GM18520 (cell line): Measurements from ENCODE around the gene RICTOR.
A peak's percentile ranks its signal among the peaks of the same experiment; 100 is the strongest.

ENCODE experiments used
- ATAC-seq: cut with Tn5 transposase; IDR thresholded peaks from one replicate; pipeline ENCODE4 v1.9.1; 2021; ENCODE audit not compliant: unreplicated experiment

The RICTOR gene, protein sequence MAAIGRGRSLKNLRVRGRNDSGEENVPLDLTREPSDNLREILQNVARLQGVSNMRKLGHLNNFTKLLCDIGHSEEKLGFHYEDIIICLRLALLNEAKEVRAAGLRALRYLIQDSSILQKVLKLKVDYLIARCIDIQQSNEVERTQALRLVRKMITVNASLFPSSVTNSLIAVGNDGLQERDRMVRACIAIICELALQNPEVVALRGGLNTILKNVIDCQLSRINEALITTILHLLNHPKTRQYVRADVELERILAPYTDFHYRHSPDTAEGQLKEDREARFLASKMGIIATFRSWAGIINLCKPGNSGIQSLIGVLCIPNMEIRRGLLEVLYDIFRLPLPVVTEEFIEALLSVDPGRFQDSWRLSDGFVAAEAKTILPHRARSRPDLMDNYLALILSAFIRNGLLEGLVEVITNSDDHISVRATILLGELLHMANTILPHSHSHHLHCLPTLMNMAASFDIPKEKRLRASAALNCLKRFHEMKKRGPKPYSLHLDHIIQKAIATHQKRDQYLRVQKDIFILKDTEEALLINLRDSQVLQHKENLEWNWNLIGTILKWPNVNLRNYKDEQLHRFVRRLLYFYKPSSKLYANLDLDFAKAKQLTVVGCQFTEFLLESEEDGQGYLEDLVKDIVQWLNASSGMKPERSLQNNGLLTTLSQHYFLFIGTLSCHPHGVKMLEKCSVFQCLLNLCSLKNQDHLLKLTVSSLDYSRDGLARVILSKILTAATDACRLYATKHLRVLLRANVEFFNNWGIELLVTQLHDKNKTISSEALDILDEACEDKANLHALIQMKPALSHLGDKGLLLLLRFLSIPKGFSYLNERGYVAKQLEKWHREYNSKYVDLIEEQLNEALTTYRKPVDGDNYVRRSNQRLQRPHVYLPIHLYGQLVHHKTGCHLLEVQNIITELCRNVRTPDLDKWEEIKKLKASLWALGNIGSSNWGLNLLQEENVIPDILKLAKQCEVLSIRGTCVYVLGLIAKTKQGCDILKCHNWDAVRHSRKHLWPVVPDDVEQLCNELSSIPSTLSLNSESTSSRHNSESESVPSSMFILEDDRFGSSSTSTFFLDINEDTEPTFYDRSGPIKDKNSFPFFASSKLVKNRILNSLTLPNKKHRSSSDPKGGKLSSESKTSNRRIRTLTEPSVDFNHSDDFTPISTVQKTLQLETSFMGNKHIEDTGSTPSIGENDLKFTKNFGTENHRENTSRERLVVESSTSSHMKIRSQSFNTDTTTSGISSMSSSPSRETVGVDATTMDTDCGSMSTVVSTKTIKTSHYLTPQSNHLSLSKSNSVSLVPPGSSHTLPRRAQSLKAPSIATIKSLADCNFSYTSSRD (N-terminal part only)

DNA sequence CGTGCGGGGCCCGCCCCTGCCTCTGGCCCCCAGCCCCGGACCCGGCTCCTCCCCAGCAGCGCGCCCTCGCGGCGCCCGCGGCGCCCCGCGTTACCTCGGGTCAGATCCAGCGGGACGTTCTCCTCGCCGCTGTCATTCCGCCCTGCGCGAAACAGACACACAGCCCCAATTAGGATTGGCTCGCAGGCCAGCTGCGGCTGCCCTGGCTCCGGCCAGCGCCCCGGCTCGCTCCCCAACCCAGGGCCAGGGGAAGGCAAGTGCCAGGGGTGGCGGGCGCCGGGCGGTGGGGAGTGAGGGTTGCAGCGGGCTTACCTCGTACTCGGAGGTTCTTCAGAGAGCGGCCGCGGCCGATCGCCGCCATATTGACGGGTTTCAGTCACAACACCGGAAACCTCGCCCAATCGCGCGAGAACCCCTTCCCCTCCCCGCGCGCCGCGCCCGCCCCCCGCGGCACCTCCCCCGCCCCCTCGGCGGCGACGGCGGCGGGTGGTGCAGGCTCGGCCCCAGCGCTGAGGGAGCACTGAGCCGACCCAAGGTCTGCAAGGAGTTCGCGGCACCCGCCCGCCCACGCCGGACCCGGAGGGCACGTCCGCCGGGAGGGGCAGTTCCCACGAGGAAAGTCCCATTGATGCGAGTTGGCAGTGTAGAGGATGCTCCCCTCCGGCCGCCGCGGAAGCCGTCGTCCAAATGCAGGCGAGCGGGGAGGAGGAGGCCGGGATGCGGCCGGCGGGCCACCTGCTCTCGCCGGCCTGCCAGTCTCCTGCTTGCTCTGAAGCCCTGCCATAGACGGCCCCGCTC is at the start of gene RICTOR:
Gene RICTOR (minus strand): TSS at position 383 of the 798 bp plus-strand sequence. CDS start 22 bp downstream, at position 361.
- ATAC-seq: peak; percentile 63

DNA sequence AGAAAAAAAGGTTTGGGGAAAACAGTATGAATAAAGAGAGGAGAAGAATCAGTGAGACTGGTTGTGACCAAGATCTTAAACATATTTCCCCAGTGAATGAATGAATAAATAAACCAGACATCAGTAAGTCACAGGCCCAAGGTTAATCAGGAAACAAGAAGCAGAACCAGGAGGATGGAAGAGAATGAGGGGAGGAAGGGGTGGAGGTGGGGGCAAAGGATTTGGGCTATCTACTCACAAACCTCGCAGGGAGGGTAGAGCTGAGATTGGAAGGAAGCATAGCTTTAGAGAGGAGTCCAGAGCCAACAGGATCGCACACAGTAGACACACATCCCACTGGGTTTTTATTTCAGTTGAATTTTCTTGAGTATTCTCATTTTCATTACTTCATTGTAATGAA is 47.7 kb upstream of the RICTOR start:
- ATAC-seq: no peak

DNA sequence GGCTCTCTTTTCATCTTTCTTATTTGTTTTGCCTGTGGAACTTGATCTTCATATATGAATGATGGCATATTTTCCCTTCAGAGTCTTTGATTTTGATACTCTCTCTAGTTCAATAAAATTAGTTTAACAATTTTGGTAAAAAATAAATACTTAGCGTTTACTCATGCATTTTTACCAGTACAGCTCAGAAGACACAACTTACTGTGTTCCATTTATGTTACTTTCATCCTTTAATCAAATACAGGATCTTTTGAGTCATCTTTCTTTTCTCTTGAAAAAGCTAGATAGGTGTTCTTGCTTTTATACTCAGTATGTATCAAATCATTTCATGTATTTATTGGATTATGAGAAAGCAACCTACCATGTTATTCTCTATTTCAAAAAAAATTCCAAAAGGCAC is 47.1 kb upstream of the RICTOR start:
- no peak for ATAC-seq

DNA sequence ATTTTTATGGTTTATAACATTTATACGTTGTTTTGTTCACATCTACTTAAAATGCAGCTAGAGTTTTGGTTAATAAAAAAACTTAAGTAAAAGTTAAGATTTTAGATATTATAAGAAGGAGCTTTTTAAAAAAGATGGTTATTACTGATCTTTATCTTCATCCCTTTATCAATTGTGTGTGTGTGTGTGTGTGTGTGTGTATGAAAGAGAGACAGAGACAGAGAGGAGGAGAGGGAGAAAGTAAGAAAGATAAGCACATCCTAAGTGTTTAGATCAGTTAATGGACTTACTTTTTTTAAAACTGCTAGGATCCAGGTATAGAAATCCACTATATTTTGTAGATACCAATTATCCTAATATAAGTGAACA is 45.8 kb upstream of the RICTOR start:
- ATAC-seq: no peak

DNA sequence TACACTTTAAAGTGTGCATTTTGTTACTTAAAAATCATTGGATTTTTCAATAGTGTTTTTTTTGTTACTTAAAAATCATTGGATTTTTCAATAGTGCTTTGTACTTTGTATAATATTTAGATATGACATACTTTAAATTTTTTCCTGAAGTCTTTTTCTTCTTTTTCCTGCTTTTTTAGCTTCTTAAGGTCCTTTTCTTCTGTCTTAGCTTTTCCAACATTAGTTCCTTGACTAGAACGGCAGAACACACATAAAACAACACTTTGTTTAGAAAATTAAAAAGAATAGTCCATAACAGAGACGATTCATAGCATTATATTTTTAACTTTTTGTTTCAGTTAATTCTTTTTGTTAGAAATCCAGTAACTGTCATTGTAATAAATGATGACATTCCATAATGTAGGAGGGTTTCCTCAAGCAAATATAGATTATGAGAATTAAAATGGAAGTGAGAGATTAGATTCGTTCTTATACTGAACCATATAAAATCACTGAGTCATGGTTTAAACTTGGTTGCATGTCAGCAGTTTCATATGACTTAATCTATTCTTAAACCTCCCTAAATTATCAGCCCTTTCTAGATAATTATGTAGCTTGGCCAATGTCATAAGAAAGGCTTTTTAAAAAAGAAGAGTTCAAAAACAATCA is 45.3 kb upstream of the RICTOR start:
- ATAC-seq: no peak

DNA sequence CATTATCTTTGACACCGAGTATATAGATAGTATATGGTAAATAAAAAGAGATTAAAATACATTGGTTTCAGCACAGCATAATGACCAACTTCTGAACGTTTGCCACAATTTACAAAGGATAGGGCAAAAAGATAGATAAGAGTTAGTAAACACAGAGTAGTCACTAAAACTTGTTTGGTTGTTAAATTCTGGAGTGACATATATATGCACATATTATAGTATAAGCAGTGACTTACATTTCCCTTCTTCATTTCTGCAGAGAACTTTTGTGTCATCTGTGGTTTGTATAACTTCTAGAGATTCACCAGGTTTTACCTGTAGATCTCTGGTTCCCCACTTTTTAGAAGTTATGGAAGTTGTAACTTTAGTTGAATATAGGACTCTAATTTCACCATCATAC is 44.4 kb upstream of the RICTOR start:
- no peak for ATAC-seq

DNA sequence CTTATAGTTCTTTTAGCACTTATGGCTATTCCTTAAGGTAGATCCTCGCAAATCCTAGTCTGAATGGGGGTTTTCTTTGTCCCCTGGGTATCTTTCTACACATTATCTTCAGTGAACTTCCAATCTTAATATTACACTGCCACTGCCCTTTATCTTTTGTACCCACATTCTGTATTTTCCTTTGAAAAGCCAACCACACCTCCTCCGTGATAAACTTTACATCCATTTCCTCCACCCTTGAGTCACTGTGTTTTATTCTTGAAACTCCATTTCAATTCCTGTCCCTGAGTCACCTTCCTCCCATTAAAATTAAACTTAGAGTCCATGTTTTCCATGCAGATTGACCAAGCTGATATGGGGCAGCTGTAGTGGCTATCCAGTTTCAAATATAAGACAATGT is 43.2 kb upstream of the RICTOR start:
- no peak for ATAC-seq

DNA sequence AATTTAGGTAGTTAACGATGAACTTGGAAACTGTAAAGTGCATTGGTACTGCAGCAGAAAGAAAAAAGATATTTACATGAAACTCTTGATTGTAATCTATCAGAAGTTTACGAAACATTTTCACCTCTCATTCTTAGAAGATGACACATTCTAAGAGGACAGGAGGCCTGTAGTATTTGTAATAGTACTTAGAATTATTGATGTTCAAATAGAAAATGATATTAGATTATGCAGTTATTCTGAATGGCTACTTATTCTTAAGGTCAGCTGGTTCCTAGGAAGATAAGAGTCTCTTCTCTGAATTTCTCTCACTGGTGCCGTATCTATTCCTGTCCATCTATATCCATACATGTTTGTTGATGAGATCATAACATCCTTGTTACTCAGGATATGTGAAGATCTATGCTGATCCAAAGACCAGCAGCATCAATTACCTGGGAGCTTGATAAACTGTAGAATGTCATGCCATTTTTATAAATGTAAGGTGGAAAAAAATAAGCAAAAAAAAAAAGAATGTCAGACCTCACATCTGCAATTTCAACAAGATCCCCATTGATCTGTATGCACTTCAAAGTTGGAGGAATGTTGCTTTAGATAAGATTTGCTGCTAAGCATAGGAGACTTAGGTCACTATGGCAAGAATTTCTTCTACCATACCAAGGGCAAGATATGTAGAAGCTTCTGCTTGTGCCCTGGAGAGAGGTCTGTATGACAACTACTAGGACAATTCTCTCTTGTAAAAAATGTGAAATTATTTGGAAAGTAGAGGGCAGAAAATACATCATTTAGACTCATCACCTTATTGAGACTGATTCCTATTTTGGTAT is 42.4 kb upstream of the RICTOR start:
- no peak for ATAC-seq

DNA sequence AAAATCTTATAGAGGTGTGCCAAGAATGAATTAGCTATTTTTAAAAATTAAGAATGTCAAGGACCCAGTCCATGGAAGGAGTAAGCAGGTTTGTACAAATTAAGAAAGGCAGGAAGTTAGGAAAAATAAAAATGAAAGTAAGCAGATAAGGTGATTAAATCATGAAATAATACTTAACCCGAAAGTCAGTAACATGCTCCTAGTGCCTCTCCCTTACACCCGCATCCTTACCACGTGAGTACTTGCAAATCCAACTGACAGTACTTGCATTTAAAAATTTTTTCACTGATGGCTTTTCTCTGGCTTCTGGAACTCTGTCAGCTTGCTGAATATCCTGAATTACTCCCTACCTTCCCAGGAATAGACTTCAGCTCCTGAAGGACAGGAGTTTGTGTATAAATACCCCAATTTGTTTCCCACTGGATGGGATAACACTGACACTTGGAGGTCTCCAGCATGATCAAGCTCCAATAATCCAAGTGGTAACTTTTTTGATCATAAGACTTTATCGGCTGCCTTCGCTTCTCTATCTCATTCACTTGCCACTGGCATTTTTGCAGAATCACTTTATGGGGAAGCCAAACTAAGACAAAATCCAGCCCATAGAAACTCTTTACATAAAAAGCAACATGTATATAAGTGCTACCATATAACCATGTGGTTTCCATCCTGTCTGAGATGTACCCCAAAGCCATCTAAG is 41.6 kb upstream of the RICTOR start:
- ATAC-seq: no peak

DNA sequence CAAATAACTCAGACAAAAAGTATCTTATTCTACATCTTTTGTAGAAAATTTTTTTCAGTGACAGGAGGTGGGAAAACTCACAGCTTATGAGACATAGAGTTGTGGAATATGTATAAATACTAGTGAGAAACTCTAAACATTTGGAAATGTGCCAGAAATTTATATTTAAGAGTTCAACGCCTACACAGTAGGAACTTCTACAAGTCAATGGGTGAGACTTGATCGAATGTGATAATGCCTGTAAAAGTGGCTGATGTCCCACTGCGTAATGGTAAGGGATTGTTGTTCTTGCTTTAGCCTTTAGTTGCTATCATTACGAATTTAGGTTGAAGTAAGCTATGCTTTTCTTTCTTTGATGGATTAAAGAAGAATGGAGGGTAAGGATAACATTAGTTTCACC is 40.0 kb upstream of the RICTOR start:
- no peak for ATAC-seq

DNA sequence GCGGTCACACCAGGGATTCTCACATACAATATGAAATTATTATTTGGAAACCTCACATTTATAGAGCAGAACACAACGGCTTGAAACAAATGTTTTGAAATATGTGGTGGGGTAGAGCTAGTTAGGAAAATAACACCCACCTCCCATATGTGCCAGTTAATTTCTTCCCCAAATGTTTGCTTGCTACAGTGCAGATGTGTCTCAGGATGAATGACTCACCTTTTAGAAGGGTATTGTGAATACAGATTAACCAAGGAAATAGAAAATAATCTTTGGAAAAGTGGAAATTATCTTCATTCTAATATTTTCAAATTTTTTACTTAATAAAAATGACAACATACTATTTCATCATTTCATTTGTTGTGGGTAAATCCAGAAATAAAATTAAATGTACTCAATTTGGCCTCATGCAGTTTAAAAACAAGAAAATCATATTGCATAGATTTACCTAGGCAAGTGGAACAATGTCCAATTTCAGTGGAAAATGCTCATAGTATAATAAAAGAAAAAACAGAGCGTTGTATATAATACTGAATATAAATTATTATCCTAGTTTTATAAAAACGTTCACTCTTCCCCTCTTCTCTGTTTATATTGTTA is 39.3 kb upstream of the RICTOR start:
- ATAC-seq: no peak

DNA sequence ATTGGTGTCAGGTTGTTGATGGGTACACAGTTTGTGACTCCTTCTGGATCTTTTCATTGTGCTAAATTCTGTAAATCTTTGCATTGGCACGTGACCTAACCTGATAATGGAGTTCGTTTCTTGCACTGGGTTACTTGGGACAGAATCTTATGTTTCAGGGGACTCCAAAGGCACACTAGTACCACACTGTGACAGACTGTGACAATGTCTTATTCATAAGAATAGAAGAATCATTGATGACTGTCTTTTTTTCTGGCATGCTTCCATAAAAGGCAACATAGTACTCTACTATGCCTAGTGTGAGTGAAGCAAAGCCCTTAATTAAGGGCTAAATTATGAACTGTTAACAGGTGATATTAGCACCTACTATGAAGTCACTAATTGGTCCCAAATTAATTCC is 35.4 kb upstream of the RICTOR start:
- ATAC-seq: no peak

DNA sequence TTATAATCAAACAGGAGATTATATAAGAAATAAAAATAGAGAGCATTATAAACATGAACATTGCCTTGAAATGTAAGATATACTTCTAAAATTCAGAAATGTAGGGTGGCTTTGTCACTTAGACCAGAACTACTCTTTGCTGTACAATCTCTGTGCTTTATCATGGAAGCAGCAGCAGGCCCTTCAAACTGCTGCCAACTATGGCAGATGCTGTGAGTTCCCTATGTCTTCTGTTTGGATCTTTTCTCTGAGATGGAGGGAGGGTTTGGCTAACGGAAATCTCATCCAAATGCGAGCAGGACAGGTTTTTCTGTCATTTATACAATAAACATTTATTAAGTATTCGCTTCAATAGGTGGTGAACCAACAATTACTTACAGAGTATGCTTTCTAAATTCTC is 34.8 kb upstream of the RICTOR start:
- ATAC-seq: no peak

DNA sequence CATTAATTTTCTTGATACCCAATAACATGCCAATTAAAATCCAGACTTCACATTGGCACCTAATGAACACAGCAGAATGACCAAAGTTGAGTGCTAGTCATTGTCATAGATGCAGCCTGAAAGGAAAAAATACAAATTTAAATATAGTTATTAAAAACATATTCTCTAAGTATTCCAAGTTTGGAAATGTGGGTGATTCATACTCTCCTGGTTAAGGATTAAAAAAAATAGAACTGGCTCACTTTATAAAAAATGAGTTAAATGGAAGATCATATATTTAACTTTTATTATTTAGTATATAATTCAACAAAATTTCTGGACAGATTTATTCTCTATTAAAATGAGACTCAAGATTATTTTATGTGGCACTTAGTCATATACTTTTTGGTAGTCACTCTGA is 33.2 kb upstream of the RICTOR start:
- no peak for ATAC-seq

DNA sequence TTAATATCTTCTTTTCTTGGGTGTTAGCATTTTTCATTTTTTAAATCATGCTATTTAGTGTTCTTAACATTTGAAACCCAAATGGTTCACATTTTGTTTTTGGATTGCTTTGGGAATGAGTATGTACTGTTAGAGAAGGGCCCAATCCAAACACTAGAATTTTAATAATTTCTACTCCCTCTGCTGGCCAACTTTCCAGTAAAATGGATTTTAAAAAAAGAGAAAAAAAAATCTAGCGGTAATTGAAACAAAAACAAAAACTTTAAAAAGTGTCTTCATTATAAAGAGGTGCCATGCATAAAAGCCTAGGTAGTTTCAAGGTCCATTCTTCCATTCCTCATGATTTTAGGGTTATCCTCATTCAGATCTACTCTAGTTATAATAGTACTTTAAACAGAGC is 32.1 kb upstream of the RICTOR start:
- no peak for ATAC-seq

DNA sequence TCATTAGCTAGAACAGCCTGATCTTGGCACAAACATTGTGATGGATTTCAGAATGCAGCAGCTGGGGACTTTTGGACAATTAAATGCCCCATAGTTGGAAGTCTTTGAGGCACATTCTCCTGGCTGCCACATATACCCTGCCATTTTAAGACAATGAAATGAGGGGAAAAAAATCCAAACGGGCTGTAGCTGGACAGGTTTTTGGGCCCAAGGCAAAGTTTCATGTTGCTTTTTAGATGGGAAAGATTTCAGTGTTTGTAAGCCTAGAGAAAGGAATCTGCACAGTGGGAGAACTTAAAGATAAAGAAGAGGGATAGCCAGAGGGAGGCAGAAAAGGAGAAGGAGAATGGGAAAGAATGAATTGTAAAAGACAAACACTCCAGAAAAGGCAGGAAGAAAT is 30.0 kb upstream of the RICTOR start:
- ATAC-seq: no peak

DNA sequence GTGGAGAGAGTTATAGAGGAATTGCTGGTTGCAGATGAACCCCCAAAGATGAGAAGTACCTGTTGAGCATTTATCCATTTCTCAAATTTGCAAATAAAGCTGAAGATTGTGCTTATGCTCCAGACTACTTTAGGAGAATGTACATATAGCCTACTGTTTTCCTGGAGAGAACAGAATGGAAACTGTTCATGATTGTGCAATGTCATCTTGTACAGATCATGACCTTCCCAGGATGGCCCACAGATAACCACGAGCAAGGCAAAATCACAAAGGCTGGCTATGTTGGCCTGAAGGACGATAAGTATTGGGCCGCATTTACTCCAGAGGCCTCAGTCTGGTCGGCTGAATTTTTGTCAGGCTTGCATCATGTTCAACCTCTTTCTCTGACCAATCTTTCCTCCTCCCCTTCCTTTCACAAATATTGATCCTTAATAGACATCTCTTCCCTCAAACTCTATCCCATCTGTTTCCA is 28.5 kb upstream of the RICTOR start:
- ATAC-seq: no peak

DNA sequence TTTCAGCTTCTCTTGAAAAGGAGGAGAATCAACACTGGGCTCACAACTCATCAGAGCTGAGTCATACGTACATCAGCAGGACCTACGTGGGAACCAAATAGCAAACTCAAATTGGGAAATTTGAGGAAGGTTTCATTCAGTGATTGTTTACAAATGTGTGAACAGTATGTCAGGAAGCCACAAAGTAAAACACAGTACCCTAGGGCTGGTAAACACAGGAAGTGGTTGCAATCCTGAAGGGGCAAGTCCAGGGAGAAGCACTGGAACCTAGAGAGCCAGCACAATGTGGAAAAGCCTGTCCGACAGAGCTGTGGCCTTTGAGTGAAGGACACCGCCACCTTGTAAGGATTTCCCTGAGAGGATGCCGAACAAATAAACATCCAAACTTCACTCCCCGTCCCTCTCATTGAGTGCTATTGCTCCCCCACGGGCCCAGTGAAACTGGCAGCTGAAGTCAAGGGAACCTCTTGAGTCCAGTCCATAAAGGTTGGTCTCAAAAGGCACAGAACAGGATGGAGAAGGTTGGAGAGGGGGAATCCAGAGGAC is 26.7 kb upstream of the RICTOR start:
- no peak for ATAC-seq
